ENCODE data around the gene LHFPL6.

Gene LHFPL6

DNA sequence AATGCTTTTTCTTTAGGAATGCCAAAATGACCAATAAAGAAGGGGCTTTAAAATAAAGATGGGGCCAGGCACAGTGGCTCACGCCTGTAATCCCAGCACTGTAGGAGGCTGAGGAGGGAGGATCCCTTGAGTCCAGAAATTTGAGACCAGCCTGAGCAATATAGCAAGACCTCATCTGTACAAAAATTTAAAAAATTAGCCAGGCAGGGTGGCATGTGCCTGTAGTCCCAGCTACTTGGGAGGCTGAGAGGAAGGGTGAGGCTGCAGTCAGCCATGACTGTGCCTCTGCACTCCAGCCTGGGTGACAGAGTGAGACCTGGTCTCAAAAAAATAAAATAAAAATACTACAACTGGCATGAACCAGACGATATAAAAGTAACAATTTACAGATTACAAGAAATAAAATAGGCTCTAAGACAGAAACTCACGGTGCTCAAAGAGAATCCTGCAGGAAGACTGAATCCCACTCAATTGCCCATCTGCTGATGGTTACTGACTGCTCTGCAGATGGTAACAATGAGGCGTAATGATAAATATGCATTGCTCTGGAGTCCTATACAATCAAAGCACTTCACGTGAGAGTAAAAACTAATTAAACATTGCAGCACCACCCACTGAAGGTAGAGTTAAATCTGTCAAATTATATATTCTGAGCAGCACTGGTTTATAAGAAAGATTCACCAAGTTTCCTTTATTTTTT lies 93.2 kb downstream of the LHFPL6 start:
- DNase-seq = no peak

DNA sequence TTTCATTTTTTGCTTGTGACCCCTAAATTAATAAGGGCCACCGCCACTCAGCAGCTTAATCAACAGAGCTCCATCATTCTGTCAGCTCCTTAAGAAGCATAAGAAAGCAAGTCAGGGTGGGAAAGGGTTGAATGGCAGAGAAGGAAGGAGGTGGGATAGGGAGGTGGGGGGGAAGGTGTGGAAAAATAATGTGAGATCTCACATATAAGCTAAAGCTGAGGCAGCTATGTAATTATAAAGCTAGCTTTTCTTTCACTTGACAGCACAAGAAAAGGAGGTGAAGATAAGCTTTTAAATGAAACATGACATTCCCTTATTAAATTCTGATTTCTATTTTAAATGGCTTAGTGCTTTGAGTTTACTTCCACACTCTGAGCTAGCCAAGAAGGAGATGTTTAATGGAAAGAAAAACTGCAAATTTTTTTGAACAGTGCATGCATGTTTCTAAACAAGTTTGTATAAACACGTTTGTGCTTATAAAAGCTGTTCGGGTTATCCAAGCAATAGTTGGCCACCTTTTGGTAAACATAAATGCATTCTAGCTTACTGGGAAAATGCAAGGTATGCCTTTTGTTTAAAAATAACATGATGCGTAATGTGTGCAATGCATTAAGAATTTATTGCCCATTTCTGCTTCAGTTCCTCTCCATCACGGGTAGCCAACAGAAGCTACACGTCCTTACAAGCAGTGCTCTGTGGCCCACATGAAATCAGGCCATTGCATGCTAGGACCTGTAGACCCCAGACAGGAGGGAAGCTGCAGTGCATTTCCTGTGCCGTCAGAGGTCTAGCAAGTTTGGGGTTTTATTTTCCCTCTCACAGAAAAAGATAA lies 96.2 kb downstream of the LHFPL6 start:
- DNase-seq = no peak

DNA sequence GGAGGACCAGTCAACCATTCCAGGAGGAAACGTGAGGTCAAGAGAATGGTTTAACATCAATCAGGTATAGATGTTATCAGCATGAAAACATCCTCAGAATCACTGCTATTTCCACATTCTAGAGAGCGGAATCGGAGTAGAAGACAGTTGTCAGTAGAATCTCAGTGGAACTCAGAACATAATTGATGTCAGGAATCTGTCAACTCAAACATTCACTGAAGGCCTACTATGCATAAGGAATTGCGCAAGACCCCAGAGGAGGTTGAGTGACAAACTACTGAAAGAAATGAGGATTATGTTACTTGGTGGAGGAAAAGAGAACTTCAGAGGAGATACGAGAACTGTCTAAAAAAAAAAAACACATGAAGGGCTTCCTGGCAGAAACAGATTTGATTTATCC lies 97.8 kb downstream of the LHFPL6 start:
- no peak for DNase-seq

DNA sequence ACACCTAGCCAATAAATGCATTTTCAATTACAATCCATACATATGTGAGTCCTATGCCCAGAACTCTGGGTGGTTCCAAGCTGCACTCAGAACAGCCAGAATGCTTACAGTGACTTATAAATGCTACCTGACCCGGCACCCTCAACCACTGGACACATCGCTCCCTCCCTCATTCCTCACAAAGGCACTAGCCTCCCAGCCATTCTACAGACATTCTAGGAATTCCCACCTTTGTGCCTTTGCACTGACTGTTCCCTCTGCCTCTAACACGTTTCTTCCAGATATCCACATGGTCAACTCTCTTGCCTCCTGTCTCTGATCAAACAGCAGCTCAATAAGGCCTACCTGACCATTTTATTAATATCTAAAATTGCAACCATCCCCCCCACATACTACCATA lies 99.9 kb downstream of the LHFPL6 start:
- DNase-seq = no peak

DNA sequence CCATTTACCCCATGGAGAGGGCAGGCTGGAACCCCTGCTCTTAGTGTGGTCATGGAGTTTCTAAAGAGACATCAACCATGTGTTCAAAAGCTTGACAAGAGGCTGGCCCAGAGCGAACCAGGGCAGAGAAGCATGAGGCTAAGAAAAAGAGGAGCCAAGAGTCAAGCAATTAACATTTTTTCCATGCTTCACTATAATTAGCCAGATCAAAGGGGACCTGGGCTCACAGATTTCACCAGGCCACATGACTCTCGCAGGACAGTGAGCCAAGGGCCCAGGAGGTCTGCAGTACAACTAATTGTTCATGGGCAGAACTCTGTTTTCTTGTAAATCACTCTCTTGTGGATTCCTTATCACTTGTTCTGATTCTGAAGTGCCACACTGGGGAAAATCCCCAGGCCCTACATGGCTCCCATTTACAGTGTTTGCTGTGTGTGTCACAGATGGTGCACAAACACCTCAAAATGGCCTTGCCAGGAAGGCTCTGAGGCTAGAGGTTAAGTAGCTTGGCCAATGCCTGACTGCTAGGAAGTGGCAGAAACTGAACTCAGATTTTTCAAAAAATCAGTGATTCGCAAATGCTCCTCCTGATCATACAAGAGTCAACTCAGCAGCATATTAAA lies 101.2 kb downstream of the LHFPL6 start:
- no peak for DNase-seq

DNA sequence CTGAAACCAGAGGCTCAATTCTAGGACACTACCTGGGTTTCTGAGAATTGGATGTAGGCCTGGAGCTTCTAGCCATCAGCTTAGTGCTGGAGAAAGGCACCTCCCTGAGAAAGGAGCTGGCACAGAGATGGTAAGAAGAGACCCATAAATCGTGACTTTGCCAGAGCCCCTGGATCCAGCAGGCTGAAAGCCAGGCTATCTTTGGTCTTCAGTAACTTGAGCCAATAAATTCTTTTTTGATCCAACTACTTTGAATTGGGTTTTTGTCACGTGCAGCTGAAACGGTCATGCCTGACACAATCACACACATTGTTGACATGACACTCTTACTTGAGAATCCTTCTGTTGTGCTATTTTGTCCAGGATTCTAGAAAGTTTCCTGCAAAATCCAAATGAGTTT lies 103.4 kb downstream of the LHFPL6 start:
- DNase-seq = no peak

DNA sequence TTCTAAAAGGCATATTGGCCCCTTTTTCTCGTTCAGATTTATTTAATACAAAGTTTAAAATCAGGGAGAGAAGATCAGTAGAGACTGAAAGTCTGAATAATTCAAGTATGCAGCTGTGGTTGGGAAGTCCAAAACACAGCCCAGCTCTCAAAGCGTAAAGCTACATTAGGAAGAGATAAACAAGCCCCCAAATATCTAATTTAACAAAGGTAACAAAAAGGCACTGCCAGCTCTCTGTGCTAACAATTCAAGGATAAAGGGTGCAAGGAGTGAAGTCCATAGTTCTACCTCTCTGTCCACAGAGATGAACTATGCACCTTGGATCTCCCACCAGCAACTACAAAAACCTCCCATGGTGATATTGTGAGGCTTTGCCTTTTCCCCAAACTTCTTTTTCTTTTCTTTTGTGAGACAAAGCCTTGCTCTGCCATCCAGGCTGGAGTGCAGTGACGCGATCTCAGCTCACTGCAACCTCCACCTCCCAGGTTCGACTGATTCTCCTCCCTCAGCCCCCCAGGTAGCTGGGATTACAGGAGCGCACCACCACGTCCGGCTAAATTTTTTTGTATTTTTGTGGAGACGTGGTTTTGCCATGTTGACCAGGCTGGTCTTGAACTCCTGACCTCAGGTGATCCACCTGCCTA lies 104.4 kb downstream of the LHFPL6 start:
- DNase-seq = no peak

DNA sequence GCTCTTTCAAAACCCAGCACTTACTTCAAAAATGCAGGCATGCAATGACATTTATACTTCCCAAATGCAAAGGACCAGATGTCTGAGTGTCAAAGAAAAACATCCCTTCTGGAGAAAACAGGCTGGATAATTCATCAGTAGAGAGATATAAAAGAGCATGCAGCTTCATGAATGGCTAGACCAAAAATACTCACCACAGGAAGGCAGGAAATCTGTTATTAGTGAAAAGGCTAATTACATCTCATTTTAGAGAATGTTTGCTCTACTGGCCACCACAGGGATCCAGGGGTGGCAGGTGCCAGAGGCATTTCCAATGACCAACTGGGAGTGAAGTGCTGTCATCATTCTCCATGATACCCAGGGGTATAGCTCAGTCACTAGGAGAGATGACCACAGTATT lies 106.5 kb downstream of the LHFPL6 start:
- no peak for DNase-seq

DNA sequence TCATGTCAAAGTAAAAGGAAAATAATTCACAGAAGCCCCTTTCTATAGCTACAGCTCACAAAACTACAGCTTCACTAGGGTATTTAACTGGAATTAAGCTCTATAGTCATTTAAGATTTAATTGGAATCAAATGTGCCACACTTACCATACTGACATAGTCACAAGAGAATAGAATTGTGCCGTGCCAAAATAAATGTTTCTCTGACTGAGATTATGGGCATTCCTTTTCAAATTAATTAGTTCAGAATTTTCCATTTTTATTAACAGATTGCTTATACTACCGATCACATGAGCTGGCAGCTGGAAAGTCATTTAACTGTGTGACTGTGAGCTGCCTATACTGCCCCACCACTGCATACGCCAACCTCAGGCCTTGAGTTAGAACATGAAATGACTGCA lies 108.4 kb downstream of the LHFPL6 start:
- no peak for DNase-seq

DNA sequence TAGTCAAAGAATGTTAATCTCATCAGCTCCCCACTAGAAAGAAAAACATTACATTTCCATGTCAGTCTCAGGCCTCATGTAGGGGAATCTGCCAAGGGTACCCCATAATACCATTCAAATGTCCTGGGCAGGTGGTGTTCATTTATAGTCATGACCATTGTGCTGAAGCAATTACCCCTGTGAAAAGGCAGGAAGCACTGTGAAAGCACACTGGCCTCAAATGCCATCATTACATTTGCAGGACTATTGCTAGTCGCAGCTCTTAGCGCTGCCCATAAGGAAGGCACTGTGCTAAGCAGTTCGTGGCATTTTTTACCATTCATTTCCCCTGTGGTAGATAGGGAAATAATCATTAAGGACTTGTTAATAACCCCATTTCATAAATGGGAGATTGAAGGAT lies 109.0 kb downstream of the LHFPL6 start:
- no peak for DNase-seq

DNA sequence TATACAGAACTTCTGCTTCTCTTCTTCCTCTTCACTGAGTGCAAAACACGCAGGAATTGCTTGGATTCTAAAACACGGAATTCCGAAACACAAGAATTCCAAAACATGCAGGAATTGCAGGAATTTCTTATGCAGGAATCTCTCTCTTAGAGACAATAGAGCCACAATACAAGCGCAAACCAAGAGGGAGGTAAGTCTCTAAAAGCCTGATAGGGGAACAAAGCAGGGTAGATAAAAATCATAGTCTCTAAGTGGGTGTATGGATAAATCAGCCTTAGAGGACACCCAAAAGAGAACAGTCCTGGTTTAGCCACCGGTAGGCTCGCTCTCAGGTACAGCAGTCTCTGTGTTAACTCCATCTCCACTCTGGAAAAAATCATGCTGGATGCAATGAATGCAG lies 112.9 kb downstream of the LHFPL6 start:
- DNase-seq = no peak

DNA sequence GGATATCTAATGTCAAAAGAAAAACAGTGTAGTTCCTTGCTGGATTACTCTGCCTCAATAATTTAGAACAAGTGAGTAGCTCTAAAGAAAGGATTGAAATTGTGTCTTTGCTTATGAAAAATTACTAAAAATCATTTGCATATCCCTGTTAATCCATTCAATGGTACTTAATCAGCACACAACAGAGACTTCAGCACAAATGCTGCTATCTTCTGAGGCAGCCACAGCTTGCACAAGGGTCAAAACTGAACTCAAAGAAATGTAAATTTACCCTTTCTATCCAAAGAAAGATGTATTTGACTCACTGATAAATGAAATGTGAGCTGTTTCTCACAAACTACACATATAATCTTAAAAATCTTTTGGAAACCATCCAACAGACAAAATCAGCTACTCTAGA lies 116.2 kb downstream of the LHFPL6 start:
- DNase-seq = no peak

DNA sequence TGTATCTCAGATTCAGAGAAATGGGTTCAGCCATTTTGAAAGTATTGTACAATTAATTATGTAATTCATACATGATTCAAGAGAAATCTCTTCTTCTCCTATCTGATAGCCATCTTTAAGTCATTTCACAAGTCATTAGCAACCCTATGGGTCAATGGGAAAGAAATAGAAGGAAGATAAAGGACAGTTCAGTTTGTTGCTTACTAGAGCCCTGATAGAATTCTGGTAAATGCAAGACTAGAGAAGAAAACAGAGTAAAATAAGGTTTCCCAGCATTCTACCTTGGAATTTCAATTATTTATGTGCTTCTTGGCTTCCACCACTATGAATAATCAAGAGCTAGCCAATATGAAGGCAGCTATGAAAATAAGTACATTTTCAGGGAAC lies 117.7 kb downstream of the LHFPL6 start:
- DNase-seq = no peak

DNA sequence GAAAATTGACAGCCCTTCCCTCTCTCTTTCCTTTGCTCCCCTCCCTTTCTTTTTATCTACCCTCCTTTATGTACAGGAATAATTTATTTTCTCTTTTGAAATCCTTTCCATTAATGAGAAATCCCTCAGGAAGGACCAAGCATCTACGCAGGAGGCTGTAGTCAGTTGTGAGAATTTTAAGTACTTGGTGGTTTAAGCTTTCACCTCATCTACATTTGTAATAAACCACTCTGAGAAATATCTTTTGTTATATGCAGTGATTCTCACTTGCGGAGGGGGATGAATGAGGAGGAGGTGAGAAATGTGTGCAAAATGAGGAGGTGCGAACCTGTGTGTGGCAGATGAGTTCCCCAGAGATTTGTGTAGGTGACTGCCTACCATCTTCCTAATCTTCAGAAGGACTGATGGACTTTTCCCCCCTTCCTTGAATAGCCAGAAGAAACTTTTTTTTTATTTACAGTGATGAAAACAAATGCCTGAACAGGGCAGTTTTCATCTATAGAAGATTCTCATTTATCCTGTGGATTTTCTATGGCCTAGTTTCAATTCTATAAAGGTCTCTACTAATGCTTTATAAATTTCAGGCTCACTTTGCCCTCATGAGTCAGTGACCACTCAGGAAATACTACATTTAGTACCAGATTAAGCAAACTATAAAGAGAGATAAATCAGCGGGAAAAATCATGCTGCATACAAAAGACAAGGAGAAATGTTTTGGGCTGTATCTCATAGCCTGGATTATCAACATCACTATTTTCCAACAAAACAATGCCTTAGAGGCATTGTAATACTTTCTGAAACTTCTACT lies 118.3 kb downstream of the LHFPL6 start:
- DNase-seq = no peak

DNA sequence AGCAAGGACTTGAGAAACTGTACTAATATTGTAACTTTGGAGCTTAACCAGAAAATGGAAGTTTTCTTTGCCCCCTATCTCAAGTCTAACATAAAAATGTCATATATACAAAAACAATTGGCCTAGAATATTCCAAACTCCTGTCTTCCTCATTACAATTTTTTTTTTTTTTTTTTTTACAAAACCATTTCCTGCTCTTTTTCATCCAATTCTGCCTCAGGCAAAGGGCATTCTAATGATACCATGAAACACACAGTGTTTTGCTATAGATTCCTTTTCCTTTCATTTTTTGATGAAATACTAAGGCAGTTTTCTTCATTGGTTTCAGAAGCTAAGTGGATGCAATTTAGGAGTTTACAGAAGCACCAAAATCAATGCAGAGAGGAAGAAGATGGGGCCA lies 119.7 kb downstream of the LHFPL6 start:
- no peak for DNase-seq

DNA sequence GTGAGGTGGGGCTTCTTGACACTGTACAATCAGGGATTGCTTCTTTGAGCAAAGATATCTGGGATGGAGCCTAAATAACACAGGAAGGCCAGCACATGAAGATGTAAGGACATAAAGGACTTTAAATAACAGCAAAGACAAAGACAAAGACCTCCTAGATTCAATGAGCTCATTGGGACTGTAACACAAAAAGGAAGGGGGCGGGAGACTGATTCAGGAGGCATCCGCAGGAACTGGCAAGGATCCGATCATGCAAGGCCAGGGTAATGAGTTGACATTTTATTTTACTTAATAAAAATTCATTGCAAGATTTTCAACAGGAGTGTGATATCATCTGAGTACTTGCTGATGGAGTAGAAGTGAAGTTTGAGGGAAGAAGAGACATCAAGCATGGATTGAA lies 121.5 kb downstream of the LHFPL6 start:
- DNase-seq = no peak

DNA sequence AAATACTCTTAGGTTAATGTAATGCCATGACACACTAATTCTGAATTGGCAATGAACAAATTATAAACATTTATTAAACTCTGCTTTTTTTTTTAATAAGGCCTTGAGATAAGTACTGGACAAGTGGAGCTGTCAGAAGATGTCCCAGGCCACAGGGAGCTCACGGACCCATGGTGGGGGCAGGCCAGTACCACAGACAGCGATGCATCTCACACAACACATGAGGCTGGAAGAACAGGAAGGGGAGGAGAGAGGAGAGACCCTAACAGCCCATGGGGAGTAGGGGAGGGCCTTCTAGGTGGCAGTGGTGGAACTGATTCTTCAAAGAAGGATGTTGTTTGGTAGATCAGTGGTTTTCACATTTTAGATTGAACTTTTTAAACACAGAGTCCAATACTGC lies 128.4 kb downstream of the LHFPL6 start:
- no peak for DNase-seq

DNA sequence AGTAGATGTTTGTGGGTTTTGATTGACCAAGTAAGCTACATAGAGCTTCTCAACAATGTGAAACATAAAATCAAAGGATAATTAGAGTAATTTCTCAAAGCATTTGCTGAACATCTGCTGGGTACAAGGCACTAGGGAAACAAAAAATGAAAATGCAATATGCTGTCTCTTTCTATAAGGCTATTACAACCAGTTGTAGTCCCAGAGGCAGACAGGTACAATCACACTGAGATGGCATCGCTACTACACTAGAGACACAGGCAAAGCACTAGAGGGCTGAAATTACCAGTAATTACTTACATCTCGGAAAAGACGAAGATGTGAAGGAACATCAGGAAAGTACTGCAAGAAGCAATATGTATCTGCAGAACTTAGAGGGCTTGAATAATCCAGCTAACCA lies 133.3 kb downstream of the LHFPL6 start:
- DNase-seq = no peak

DNA sequence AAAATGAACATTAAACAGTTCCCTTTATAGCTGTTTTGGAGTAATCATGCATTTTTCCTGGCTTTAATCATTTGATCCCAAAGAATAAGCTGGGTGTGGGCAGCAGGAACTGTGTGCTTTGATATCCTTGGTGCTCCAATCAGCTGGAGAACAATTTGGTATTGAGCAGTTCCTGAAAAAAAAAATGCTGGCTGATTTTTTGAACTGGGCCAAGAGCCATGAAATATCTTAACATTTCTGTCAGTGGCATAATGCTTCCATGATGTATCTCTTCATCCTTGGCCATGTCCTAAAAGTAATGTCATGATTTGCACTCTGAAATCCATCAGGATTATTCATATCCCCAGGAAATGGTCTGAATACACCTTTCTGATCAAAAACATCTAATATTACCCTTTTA lies 134.7 kb downstream of the LHFPL6 start:
- DNase-seq = no peak

DNA sequence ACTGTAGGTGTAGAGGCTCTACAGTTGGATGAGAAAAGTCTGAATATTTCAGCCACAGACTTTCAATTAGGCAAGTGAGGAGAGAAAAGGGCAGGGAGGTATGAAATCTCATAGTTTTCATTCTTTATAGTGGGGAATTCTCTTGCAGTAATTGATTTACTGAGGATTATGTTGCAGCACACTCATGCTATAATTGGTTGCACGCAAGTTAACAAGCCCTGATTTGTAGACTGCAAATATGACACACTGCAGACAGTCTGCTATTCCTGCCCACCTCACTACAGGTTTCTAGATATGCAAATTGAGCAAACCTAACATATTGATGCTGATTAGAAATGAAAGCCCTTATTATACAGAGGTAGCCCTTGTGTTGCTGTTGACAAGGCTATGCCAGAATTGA lies 139.4 kb downstream of the LHFPL6 start:
- no peak for DNase-seq

DNA sequence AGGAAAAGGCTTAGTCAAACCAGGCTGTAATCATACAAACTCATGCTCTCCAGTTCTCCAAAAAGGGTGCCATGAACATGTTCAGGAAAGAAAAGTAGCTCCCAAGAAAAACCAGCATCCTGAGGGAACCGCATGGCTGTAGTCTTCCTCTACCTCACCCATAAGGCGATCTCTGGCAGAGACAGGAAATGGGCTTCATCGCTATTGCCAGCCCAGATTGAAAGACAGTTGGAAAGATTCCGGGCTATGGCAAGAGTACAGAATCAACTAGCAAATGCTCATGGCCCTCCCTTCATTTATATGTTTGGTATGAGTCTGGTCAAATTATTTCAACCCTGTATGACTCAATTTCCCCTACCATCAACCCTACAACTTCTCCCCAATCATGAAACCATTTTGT lies 140.1 kb downstream of the LHFPL6 start:
- DNase-seq = no peak

DNA sequence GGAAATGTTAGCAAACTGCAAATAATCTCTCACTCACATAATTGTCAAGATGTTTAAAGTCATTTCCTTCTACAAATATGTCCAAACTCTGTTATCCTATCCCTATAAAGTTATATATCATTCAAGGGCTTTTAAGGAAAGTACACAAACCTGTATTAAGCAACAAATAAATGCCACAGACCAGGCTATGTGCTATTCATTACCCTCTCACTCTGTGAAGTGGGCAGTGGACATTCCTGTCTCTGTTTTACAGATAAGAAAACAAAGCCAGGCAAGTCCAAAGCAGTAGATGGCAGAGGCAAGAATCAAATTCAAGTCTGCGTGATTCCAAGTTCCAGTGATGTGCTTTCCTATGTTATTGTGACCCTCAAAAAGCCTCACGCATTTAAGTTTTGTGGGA lies 140.6 kb downstream of the LHFPL6 start:
- no peak for DNase-seq

DNA sequence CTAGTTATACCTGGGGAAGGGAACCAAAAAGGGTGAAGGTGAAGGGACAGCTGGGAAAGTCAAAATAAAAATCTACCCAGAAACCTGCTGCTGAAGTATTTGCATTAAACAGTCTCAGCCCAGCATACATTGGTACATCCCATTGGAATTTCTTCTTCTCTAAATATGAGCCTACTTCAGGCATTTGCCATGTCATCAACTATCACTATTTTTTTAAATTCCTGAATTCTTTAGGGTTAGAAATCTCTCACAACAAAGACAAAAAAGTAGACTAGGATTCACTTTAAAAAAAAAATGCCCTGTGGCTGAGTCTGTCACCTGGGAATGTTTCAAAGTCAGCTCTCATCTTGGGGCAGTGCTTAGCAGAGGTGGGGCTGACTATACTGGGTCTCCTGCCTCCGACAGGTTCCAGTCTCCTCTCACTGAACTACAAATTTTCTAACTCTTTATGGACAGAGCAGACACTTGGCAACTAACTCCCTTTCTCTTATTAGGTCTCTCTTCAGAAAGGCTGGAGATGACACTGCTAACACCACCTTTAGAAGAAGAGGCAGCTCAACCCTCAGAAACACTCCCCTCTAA lies 141.2 kb downstream of the LHFPL6 start:
- DNase-seq = no peak

Data from activated naive CD4-positive, alpha-beta T cell treated with anti-CD3 and anti-CD28 coated beads, Interleukin-2, amount 50 U/mL, for 16 hours (primary cell).